ENCODE results near the gene TGFBR1. TPM values are rescaled to one million over a fixed set of nuclear protein-coding genes. Genes with fewer than 3 reads are reported as not detected.

The TGFBR1 gene
- total and polyA plus RNA-seq, 10 donors, result 8.9 to 60.8 (median 45.4) TPM

GRCh38 chr9:99169982-99170761, 65.3 kb downstream of the TGFBR1 start:
- no peak overlapping the region for H3K4me3 ChIP-seq

GRCh38 chr9:99171225-99172123, 66.6 kb downstream of the TGFBR1 start:
- no peak for TF ChIP-seq CTCF (IDR thresholded peaks at IDR 0.05 in 8 of 11, conservative IDR thresholded peaks at IDR 0.05 in 3 of 11)
- no peak for TF ChIP-seq POLR2A (IDR thresholded peaks at IDR 0.05)
- TF ChIP-seq POLR2AphosphoS5 (IDR thresholded peaks at IDR 0.05), result no peak
- Histone ChIP-seq H3K27me3 (replicated peaks in 1 of 7) (no peaks in the 10 kb centered on the region), H3K27ac (no peak overlapping the region), H3K4me1 (peaks cover 0 to 14% (median 0%) of the 10 kb centered on the region in 6 donors), H3K36me3 (no peaks in the 10 kb centered on the region), H3K4me3 (no peak overlapping the region), H3K9me3 (no peaks in the 10 kb centered on the region)
- WGBS, 5 donors, result 85 to 92% (median 89%) methylated on average over 15 of the region's 15 CpGs
- intact Hi-C loops (cut with DNase I; ENCODE audit: low total_unique reads), result no loop called here
- DNase-seq, result no peak

More at GRCh38 chr9:99169982-99170761, 65.3 kb downstream of the TGFBR1 start:
- Histone ChIP-seq H3K27me3 (replicated peaks in 1 of 7) (no peaks in the 10 kb centered on the region), H3K36me3 (no peaks in the 10 kb centered on the region), H3K4me1 (peaks cover 0 to 14% (median 0%) of the 10 kb centered on the region in 6 donors), H3K27ac (no peak overlapping the region), H3K9me3 (no peaks in the 10 kb centered on the region)
- WGBS, 5 donors, result 63 to 74% (median 72%) methylated on average over 9 to 10 of the region's 10 CpGs
- TF ChIP-seq POLR2A (IDR thresholded peaks at IDR 0.05), result no peak
- TF ChIP-seq CTCF (IDR thresholded peaks at IDR 0.05 in 8 of 11, conservative IDR thresholded peaks at IDR 0.05 in 3 of 11), result no peak
- TF ChIP-seq POLR2AphosphoS5 (IDR thresholded peaks at IDR 0.05), result no peak
- intact Hi-C loops (cut with DNase I; ENCODE audit: low total_unique reads), result no loop called here
- DNase-seq, result no peak

GRCh38 chr9:99172124-99173091, 67.5 kb downstream of the TGFBR1 start:
- Histone ChIP-seq H3K27ac (no peak overlapping the region), H3K9me3 (no peaks in the 10 kb centered on the region), H3K4me1 (peaks cover 0 to 10% (median 0%) of the 10 kb centered on the region in 6 donors), H3K4me3 (no peak overlapping the region), H3K27me3 (replicated peaks in 1 of 7) (no peaks in the 10 kb centered on the region), H3K36me3 (no peaks in the 10 kb centered on the region)
- intact Hi-C loops (cut with DNase I; ENCODE audit: low total_unique reads), result no loop called here
- 85 to 91% (median 86%) methylated on average over 10 of the region's 10 CpGs for WGBS, 5 donors
- TF ChIP-seq CTCF (IDR thresholded peaks at IDR 0.05 in 8 of 11, conservative IDR thresholded peaks at IDR 0.05 in 3 of 11) (no peak), POLR2AphosphoS5 (IDR thresholded peaks at IDR 0.05) (no peak), POLR2A (IDR thresholded peaks at IDR 0.05) (no peak)
- no peak for DNase-seq
